ENCODE data around the gene BACH1. TPM values are rescaled to one million over a fixed set of nuclear protein-coding genes. Genes with fewer than 3 reads are reported as not detected.
A peak's percentile ranks its signal among the peaks of the same experiment; 100 is the strongest.

The BACH1 gene
- total and polyA plus RNA-seq, 10 donors, result 6.7 to 131 (median 89.5) TPM

GRCh38 chr21:29367335-29367734, 68.6 kb downstream of the BACH1 start:
- no peaks in the 10 kb centered on the region for H3K27me3 ChIP-seq (replicated peaks in 1 of 7)
- H3K9me3 ChIP-seq, result peaks cover 0 to 5% (median 0%) of the 10 kb centered on the region in 8 donors
- no peak for DNase-seq
- H3K4me3 ChIP-seq, result no peak overlapping the region
- TF ChIP-seq POLR2AphosphoS5 (IDR thresholded peaks at IDR 0.05) (no peak), POLR2A (IDR thresholded peaks at IDR 0.05) (no peak)
- TF ChIP-seq, protein P1, sequence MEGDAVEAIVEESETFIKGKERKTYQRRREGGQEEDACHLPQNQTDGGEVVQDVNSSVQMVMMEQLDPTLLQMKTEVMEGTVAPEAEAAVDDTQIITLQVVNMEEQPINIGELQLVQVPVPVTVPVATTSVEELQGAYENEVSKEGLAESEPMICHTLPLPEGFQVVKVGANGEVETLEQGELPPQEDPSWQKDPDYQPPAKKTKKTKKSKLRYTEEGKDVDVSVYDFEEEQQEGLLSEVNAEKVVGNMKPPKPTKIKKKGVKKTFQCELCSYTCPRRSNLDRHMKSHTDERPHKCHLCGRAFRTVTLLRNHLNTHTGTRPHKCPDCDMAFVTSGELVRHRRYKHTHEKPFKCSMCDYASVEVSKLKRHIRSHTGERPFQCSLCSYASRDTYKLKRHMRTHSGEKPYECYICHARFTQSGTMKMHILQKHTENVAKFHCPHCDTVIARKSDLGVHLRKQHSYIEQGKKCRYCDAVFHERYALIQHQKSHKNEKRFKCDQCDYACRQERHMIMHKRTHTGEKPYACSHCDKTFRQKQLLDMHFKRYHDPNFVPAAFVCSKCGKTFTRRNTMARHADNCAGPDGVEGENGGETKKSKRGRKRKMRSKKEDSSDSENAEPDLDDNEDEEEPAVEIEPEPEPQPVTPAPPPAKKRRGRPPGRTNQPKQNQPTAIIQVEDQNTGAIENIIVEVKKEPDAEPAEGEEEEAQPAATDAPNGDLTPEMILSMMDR (IDR thresholded peaks at IDR 0.05 in 8 of 11, conservative IDR thresholded peaks at IDR 0.05 in 3 of 11), result no peak
- no peak overlapping the region for H3K27ac ChIP-seq
- peaks cover 0 to 50% (median 4%) of the 10 kb centered on the region in 6 donors for H3K36me3 ChIP-seq
- 91 to 100% (median 93%) methylated on average over 2 of the region's 2 CpGs for WGBS, 5 donors
- H3K4me1 ChIP-seq, result peaks cover 0 to 4% (median 0%) of the 10 kb centered on the region in 6 donors
- intact Hi-C loops (cut with DNase I; ENCODE audit: low total_unique reads), result no loop called here

- Histone ChIP-seq H3K27me3 (replicated peaks in 1 of 7) (no peaks in the 10 kb centered on the region), H3K27ac (no peak overlapping the region), H3K36me3 (peaks cover 0 to 47% (median 0%) of the 10 kb centered on the region in 6 donors), H3K4me1 (peaks cover 0 to 6% (median 0%) of the 10 kb centered on the region in 6 donors), H3K9me3 (peaks cover 0 to 5% (median 0%) of the 10 kb centered on the region in 8 donors), H3K4me3 (no peak overlapping the region)
- no peak for DNase-seq
- TF ChIP-seq POLR2A (IDR thresholded peaks at IDR 0.05), result no peak
- TF ChIP-seq POLR2AphosphoS5 (IDR thresholded peaks at IDR 0.05), result no peak
- TF ChIP-seq, protein P1 (IDR thresholded peaks at IDR 0.05 in 8 of 11, conservative IDR thresholded peaks at IDR 0.05 in 3 of 11), result no peak
- intact Hi-C loops (cut with DNase I; ENCODE audit: low total_unique reads), result no loop called here
- WGBS, 5 donors, result 95 to 98% (median 96%) methylated on average over 3 of the region's 3 CpGs
Observed at GRCh38 chr21:29368906-29369305, 70.2 kb downstream of the BACH1 start.

- peaks cover 0 to 39% (median 0%) of the 10 kb centered on the region in 6 donors for H3K36me3 ChIP-seq
- no peaks in the 10 kb centered on the region for H3K27me3 ChIP-seq (replicated peaks in 1 of 7)
- intact Hi-C loops (cut with DNase I; ENCODE audit: low total_unique reads), result loop anchor here (5.0 kb wide), 2 partner anchors 204 to 279 kb away; no protein-coding TSS in a partner anchor
- peaks cover 0 to 13% (median 0%) of the 10 kb centered on the region in 6 donors for H3K4me1 ChIP-seq
- H3K4me3 ChIP-seq, result no peak overlapping the region
- no peak for DNase-seq
- TF ChIP-seq, protein P1 (IDR thresholded peaks at IDR 0.05 in 8 of 11, conservative IDR thresholded peaks at IDR 0.05 in 3 of 11), result no peak
- peaks cover 0 to 2% (median 0%) of the 10 kb centered on the region in 8 donors for H3K9me3 ChIP-seq
- 74 to 97% (median 89%) methylated on average over 4 of the region's 4 CpGs for WGBS, 5 donors
- H3K27ac ChIP-seq, result no peak overlapping the region
Observed at GRCh38 chr21:29371464-29371863, 72.7 kb downstream of the BACH1 start.

DNA sequence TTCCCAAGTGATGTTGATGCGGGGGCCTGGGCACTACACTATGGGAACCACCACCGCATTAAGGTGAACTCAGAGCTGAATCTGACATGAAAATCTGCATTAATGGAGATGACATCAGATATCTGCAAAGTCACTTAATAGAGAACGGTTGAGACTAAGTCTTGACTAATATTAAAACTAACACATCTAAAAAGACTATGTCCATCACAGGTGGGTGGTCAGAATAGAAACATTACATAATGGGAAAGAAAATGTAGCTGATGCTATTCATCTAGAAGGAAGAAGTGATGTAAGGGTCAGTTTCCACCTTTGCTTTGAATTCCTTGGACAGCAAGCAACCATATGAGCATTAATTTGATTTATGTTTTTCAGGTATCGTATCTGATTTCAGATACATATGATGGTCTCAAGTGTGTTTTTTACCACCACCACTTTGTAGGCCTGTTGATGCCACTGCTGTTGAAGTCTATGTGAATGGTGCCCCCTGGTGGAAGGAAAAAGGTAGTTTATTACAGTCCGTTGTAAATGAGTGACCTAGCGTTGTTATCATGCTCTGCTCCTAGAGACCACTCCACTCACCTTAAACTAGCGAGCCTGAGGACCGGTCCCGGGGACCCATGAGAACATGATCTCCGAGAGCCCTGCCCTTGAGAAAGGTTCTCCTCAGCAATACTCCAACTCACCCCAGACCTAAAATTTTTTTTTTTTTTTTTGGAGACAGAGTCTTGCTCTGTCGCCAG, 73.5 kb downstream of the BACH1 start:
- no peak overlapping the region for H3K27ac ChIP-seq
- H3K27me3 ChIP-seq (replicated peaks in 1 of 7), result no peaks in the 10 kb centered on the region
- peaks cover 0 to 39% (median 0%) of the 10 kb centered on the region in 6 donors for H3K36me3 ChIP-seq
- H3K4me3 ChIP-seq, result no peak overlapping the region
- H3K9me3 ChIP-seq, result no peaks in the 10 kb centered on the region
- TF ChIP-seq POLR2AphosphoS5 (IDR thresholded peaks at IDR 0.05) (peak in 1 of 3 donors; percentile 20), POLR2A (IDR thresholded peaks at IDR 0.05) (no peak)
- TF ChIP-seq, protein P1 (IDR thresholded peaks at IDR 0.05 in 8 of 11, conservative IDR thresholded peaks at IDR 0.05 in 3 of 11), result peak; percentile 52 to 88 (median 74)
- intact Hi-C loops (cut with DNase I; ENCODE audit: low total_unique reads), result loop anchor here (5.0 kb wide), 2 partner anchors 205 to 280 kb away; no protein-coding TSS in a partner anchor
- WGBS, 5 donors, result 49 to 62% (median 53%) methylated on average over 11 of the region's 11 CpGs
- DNase-seq, result peak; percentile 74
- peaks cover 0 to 18% (median 0%) of the 10 kb centered on the region in 6 donors for H3K4me1 ChIP-seq
